Type B pancreatic cell (in vitro differentiated cells): Measurements from ENCODE around the gene EXOC3L2. TPM values are rescaled to one million over a fixed set of nuclear protein-coding genes. Genes with fewer than 3 reads are reported as not detected.

Experiments used
- DNase-seq: peaks from one replicate; pipeline ENCODE4 v3.0.0; 2021; ENCODE audit warnings: mixed read lengths; ENCODE audit not compliant: unreplicated experiment; ENCODE audit errors: extremely low spot score
- H3K27ac Mint-ChIP-seq: 2 replicates; pipeline ENCODE4 v1.8.0; 2021; ENCODE audit warnings: mild to moderate bottlenecking, mixed read lengths
- H3K27me3 Mint-ChIP-seq: 2 replicates; pipeline ENCODE4 v1.8.0; 2021; ENCODE audit warnings: mixed read lengths
- H3K36me3 Mint-ChIP-seq: 2 replicates; pipeline ENCODE4 v1.8.0; 2021; ENCODE audit warnings: mixed read lengths
- H3K4me1 Mint-ChIP-seq: one replicate; pipeline ENCODE4 v1.8.0; 2021; ENCODE audit warnings: mixed read lengths; ENCODE audit not compliant: unreplicated experiment
- H3K4me3 Mint-ChIP-seq: 2 replicates; pipeline ENCODE4 v1.8.0; 2021; ENCODE audit warnings: mild to moderate bottlenecking, mixed read lengths
- H3K9me3 Mint-ChIP-seq: 2 replicates; pipeline ENCODE4 v1.8.0; 2021; ENCODE audit warnings: mixed read lengths
- total RNA-seq: library from RNA; stranded (reverse); gene quantifications from 2 replicates; pipeline ENCODE4 v1.2.1, GENCODE V29; 2021; ENCODE audit warnings: low replicate concordance
- TF ChIP-seq, protein P1 (sequence below): fragments of 200-600 bp; sonication (generic); conservative IDR thresholded peaks from 2 replicates; pipeline ENCODE4 v1.5.0; 2021; ENCODE audit warnings: antibody characterized with exemption, mild to moderate bottlenecking

The EXOC3L2 gene
- total RNA-seq, 1 donor from 2014 or later: 0.60 TPM

DNA sequence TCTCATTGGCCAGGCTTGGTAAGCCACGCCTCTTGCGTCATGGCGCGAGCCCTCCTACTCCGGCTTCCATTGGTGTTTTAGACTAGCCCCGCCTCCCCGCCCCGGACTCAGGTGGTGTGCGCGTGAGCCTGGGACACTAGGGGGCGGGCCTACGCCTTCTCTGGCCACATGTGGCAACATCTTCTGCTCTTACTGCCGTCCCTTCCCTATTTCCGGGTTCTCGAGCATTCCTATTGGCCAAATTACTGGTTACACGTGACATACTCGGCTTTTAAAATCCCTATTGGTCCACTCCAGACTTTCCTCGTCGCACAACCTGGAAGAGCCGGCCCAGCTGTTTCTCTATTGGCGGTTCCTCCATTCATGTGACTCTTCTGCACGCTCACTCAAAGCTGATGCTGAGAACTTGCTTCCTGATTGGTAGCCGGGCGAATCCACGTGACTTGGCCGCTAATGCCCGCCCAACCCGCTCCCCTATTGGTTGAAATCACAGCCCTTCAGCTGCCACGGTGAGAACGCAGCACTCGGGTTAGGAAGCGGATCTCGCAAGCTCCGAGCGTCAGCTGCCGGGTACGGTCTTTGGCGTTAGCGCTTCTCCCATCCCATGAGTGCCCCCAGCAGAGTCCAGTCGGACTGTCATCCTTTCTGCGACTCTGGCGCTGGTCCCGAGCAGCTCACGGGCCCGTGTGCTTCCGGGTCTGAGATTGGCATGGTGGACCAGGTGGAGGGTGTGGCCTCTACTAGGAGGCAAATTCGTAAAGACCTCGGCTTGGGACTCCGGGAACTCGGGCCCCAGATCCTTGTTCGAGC is 66.7 kb downstream of the EXOC3L2 start, which contains the start of gene BLOC1S3:
Gene BLOC1S3 (plus strand): TSS at position 523 of the 810 bp plus-strand sequence. CDS start 513 bp downstream, outside the sequence.
- H3K9me3 Mint-ChIP-seq: no peaks in the 10 kb centered on the region
- TF ChIP-seq, protein P1, sequence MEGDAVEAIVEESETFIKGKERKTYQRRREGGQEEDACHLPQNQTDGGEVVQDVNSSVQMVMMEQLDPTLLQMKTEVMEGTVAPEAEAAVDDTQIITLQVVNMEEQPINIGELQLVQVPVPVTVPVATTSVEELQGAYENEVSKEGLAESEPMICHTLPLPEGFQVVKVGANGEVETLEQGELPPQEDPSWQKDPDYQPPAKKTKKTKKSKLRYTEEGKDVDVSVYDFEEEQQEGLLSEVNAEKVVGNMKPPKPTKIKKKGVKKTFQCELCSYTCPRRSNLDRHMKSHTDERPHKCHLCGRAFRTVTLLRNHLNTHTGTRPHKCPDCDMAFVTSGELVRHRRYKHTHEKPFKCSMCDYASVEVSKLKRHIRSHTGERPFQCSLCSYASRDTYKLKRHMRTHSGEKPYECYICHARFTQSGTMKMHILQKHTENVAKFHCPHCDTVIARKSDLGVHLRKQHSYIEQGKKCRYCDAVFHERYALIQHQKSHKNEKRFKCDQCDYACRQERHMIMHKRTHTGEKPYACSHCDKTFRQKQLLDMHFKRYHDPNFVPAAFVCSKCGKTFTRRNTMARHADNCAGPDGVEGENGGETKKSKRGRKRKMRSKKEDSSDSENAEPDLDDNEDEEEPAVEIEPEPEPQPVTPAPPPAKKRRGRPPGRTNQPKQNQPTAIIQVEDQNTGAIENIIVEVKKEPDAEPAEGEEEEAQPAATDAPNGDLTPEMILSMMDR: peak; percentile 68
- H3K4me1 Mint-ChIP-seq: peaks cover 17% of the 10 kb centered on the region
- DNase-seq: peak; percentile 99
- H3K27ac Mint-ChIP-seq: peak within 1 kb of the TSS; percentile 96
- no peaks in the 10 kb centered on the region for H3K27me3 Mint-ChIP-seq
- peak within 1 kb of the TSS; percentile 97 for H3K4me3 Mint-ChIP-seq
- no peaks in the 10 kb centered on the region for H3K36me3 Mint-ChIP-seq

GRCh38 chr19:45177817-45178261 is 67.4 kb downstream of the EXOC3L2 start, which contains the start of gene TRAPPC6A:
Gene TRAPPC6A (minus strand): TSS chr19:45178237. CDS start chr19:45178218, 19 bp downstream.
- TF ChIP-seq, protein P1: no peak
- Mint-ChIP-seq H3K36me3 (no peaks in the 10 kb centered on the region), H3K4me1 (peaks cover 17% of the 10 kb centered on the region), H3K9me3 (no peaks in the 10 kb centered on the region), H3K27me3 (no peaks in the 10 kb centered on the region), H3K27ac (peak within 1 kb of the TSS; percentile 96), H3K4me3 (peak within 1 kb of the TSS; percentile 97)
- DNase-seq: no peak

DNA sequence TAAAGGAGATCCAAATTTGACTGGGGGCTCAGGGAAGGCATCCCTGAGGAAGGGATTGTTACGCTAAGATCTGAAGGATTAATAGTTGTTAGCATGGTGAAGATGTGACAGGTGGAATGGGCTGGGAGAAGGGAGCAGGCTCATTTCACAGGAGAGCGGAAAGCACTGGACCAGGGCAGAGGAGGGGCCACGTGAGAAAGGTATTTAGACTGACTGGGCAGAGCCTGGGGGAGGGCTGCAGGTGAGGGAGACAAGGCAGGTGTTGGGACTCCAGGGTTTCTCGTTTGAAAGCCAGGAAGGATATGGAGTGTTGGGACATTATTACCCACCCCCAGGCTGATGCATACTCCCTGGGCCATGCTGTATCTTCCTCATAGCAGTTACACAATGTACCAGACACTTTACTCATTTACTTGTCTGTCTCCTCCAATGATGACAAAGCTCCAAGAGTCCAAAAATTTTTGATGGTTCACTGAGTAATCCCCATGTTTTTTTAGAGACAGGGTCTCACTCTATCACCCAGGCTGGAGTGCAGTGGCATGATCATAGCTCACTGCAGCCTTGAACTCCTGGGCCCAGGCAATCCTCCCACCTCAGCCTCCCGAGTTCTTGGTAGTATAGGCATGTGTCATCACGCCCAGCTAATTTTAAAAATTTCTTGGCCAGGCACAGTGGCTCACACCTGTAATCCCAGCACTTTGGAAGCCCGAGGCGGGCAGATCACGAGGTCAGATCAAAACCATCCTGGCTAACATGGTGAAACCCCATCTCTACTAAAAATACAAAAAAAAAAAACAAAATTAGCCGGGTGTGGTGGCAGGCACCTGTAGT is 69.5 kb downstream of the EXOC3L2 start:
- H3K4me1 Mint-ChIP-seq: peaks cover 13% of the 10 kb centered on the region
- H3K27ac Mint-ChIP-seq: peak overlapping the region; percentile 32
- TF ChIP-seq, protein P1: no peak
- H3K27me3 Mint-ChIP-seq: no peaks in the 10 kb centered on the region
- H3K9me3 Mint-ChIP-seq: no peaks in the 10 kb centered on the region
- DNase-seq: no peak
- H3K36me3 Mint-ChIP-seq: no peaks in the 10 kb centered on the region
- H3K4me3 Mint-ChIP-seq: peak overlapping the region; percentile 65

GRCh38 chr19:45173816-45174215 is 71.4 kb downstream of the EXOC3L2 start:
- Mint-ChIP-seq H3K9me3 (no peaks in the 10 kb centered on the region), H3K27ac (peak overlapping the region; percentile 23)
- DNase-seq: no peak

DNA sequence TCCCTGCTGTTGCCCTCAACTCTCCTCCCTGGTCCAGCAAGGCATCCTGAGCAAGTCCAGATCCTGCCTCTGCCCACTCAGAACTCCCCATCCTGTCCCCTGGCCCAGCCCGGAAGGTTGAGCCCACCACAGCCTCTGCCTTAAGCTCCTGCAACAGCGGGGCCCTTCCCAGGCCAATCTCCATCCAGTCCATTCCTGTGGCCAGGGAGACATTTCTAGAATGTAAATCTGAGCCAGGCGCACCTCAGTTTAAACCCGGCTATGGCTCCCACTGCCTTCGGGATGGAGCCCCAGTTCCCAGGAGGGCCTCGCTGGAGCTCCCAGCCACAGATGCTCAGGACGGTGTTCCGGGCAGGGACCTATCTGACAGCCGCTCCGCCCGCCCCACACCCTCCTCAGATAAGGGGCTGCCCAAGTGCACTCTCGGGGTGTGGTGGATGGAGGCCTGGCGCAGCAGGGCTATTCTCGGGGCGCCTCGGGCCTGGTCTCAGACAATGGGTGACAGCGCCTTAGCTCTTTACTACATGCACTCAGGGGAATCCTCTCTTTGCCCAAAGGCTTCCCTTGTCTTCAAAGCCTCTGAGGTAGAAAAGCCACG is 72.5 kb downstream of the EXOC3L2 start:
- Mint-ChIP-seq H3K27me3 (no peaks in the 10 kb centered on the region), H3K36me3 (no peaks in the 10 kb centered on the region), H3K4me1 (peaks cover 9% of the 10 kb centered on the region), H3K27ac (no peak overlapping the region), H3K9me3 (no peaks in the 10 kb centered on the region), H3K4me3 (no peak overlapping the region)
- TF ChIP-seq, protein P1: no peak
- no peak for DNase-seq

More at GRCh38 chr19:45173816-45174215, 71.4 kb downstream of the EXOC3L2 start:
- H3K36me3 Mint-ChIP-seq: no peaks in the 10 kb centered on the region
- H3K4me1 Mint-ChIP-seq: peaks cover 13% of the 10 kb centered on the region
- H3K4me3 Mint-ChIP-seq: no peak overlapping the region
- no peaks in the 10 kb centered on the region for H3K27me3 Mint-ChIP-seq
- TF ChIP-seq, protein P1: no peak
